Left ventricle myocardium superior (tissue), 1 donor: ENCODE results near the gene INTS11. TPM values are rescaled to one million over a fixed set of nuclear protein-coding genes. Genes with fewer than 3 reads are reported as not detected.

Experiments used
- ATAC-seq: fragments of 200-7000 bp; cut with Tn5 transposase; one replicate; pipeline ENCODE4 v1.9.1; 2020; ENCODE audit warnings: mild to moderate bottlenecking, moderate library complexity
- DNase-seq: peaks from one replicate; pipeline ENCODE4 v3.0.0-alpha.2; 2020
- intact Hi-C: fragments of 100-400 bp; cut with micrococcal nuclease; formaldehyde crosslinking; loops from one replicate; pipeline ENCODE4 v1.11.0; 2022
- total RNA-seq: library from RNA; stranded (reverse); fragmentation: NEBNext Ultra II Directional; extraction: Animal tissue kit (Norgen Biotek cat#: 25700); gene quantifications from one replicate; pipeline ENCODE4 v1.2.1, GENCODE V29; 2021
- donor health status: DM: no; HTN: yes; CAD: no; lungs with severe emphysema.

The INTS11 gene
- total RNA-seq, 1 donor from 2014 or later: 77.2 TPM

GRCh38 chr1:1280782-1281481 is 43.5 kb downstream of the INTS11 start:
- DNase-seq (no peak), ATAC-seq (no peak)
- intact Hi-C loops: no loop called here

DNA sequence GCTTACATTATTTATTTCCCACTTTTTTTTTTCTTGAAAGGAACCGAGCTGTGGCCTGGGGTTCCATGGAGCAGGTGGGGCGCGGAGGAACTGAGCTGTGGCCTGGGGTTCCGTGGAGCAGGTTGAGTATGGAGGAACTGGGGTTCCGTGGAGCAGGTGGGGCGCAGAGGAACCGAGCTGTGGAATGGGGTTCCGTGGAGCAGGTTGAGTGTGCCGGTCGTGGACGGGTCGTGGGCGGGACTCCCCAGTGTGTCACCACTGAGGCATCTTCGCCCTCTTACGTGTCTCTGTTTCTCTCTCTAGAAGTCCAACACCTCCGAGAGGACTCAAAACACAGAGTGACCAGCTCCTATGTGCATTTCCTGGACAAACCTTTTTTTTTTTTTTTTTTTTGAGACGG is 45.4 kb downstream of the INTS11 start:
- intact Hi-C loops: no loop called here
- DNase-seq: no peak
- no peak for ATAC-seq

DNA sequence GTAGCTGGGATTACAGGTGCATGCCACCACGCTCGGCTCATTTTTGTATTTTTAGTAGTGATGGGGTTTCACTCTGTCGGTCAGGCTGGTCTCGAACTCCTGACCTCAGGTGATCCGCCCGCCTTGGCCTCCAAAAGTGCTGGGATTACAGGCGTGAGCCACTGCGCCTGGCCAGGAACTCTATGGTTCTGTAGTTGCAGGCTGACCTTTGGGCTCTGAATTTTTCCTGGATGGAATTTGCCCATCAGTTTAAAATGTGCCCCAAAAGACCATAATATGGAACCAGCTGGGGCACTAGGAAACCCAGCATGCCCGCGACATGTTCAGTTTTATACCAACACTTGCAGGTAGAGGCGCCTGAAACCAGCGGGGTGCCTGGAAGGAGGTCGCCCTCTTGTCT is 45.8 kb downstream of the INTS11 start:
- ATAC-seq (no peak), DNase-seq (no peak)
- intact Hi-C loops: no loop called here

GRCh38 chr1:1275836-1276235 is 48.6 kb downstream of the INTS11 start:
- intact Hi-C loops: no loop called here
- DNase-seq (no peak), ATAC-seq (no peak)

DNA sequence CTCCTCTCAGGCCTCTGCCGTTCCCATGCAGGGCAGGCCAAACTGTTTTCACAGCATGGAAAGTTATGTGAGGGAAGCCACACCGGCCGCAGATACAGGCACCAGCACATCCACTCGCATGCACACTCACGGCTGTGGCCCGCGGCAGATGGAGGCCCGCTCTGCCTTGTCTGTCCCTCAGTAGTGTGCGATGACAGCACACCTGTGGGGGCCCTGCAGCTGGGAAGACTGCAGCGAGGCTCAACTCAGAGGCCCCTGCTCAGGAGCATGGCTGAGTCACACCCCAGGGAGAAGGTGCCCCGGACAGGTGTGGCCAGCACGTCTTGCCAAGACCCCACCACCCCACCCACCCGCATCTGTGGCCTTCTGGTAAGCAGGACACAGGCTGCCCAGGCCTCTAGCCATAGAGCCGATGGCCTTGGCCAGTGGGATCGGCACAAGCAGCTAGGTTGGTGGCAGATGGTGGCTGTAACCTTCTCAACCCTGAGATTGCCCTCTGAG is 49.5 kb downstream of the INTS11 start:
- intact Hi-C loops: no loop called here
- no peak for ATAC-seq
- no peak for DNase-seq

DNA sequence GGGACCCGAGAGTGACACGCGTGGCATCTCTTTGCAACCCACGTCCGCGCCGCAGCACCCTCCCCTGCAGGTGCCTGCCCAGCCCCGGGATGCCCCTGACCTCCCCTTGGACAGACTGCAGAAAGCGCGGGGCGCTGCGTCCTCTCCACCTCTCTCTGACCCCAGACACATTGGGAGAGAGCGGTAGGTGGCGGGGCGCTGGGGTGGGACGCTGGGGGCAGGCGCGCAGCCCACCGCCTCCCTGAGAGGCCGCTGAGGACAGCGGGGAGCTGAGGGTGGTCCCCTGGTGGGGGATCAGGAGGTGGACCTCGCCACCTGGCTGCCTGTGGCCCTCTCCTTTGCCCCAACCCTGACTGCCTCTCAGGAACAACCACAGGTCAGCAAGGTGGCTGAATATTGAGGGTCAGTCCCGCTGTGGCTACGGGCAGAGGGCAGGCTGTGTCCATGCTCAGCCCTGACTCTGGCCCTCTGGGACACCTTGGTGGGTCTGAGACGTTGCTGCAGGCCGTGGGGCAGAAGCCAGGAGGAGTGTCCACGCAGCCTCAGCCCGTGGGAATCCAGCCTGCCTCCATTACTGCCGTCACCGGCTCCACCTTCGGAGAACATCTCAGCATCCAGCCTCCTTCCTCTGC is 50.0 kb downstream of the INTS11 start:
- ATAC-seq (peak; percentile 53), DNase-seq (no peak)
- intact Hi-C loops: no loop called here

DNA sequence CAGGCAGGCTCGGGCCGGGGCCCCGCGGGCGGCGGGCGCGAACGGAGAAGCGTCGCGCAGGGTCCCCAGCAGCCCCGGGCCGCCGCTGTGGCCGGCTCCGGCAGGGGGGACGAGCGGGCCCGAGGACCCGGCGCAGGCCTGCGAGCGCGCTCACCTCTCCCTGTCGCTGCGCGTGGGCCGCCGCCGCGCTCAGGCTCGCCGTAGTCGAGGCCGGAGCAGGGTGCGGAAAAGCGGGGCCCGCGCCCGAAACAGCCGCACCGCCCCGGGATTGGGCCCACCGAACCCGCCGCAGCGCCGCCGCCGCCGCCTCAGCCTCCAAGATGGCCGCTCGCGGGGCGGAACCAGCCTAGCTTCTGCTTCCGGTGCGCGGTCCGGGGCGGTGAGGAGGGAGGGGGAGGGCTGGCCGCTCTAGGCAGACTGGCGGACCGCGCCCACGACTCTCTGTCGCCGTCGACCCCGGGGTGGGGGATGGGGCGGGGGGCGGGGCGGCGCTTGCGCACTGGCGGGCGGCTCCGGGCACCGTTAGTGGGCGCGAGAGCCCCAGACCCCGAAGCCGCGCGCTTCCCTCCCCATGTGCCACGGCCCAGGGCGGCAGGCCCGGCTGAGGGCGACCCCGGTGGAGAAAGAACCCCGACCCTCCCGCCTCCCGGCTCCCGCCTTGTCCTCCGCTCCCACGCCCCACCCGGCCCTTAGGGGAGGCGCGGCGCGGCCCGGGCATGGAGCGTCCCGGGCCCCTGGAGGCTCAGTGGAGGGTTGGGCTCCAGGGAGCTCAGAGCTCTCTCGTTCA is 50.8 kb downstream of the INTS11 start, which contains the start of gene UBE2J2:
Gene UBE2J2, minus strand, starts transcription at position 343 of the 787 bp plus-strand sequence. CDS start 5,862 bp downstream, outside the sequence.
- intact Hi-C loops: no loop called here
- ATAC-seq: peak; percentile 98
- peak; percentile 96 for DNase-seq

DNA sequence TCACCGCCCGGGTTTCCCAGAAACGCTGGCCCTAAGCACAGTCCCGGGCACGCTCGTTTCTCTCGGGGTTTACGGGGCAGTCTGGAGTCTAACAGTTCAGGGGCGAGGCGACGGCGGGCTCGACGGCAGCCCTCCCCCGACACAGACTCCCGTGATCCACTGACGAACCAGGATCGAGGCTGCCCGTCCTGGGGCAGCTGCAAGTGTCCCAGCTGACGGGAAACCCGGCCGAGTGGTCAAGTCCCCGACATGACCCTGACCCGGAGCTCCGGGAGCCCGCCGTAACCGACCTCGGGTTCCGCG is 51.3 kb downstream of the INTS11 start:
- intact Hi-C loops: no loop called here
- ATAC-seq: no peak
- DNase-seq: no peak

- no peak for DNase-seq
- intact Hi-C loops: no loop called here
- ATAC-seq: no peak
Observed at GRCh38 chr1:1272341-1273208, 51.9 kb downstream of the INTS11 start.

GRCh38 chr1:1270813-1271212 is 53.6 kb downstream of the INTS11 start:
- ATAC-seq (no peak), DNase-seq (no peak)
- intact Hi-C loops: no loop called here

- intact Hi-C loops: no loop called here
- DNase-seq (no peak), ATAC-seq (no peak)
Observed at GRCh38 chr1:1268284-1268682, 56.2 kb downstream of the INTS11 start.

DNA sequence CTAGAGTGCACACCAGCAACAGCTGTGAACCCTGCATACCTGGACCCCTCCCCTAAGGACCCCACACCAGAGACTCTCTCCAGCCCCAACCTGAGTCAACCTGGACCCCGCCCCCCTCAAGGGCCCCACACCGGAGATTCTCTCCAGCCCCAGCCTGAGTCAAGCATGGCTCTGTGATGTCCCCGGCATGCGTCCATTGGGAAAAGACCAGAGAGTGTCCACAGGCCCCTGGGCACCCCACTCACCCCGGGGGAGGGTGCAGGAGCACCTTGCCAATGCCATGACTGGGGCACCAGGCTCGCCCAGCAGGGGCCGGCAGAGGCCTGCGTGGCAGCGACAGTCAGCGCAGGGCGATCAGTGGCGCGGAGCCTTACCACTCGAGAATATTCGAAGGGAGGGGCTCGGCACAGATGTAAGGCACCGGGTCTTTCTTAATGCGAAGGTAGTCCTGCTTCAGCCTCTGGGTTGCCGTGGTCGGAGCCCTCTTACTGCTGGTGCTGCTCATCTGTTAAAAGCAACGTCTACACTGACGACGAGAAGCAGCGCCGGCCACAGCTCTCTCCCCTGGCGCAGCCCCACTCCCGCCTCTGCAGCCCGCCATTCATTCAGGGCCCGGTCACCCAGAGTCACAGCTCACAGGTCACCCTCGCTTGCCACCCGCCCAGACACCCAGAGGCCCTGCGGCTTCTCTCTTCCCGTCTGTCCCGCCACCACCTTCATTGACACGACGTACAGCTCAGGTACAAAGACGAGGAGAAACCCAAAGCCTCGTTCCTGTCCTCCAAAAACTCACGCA is 56.8 kb downstream of the INTS11 start:
- ATAC-seq (no peak), DNase-seq (no peak)
- intact Hi-C loops: no loop called here

GRCh38 chr1:1264868-1265272 is 59.6 kb downstream of the INTS11 start:
- intact Hi-C loops: no loop called here
- DNase-seq (no peak), ATAC-seq (no peak)

DNA sequence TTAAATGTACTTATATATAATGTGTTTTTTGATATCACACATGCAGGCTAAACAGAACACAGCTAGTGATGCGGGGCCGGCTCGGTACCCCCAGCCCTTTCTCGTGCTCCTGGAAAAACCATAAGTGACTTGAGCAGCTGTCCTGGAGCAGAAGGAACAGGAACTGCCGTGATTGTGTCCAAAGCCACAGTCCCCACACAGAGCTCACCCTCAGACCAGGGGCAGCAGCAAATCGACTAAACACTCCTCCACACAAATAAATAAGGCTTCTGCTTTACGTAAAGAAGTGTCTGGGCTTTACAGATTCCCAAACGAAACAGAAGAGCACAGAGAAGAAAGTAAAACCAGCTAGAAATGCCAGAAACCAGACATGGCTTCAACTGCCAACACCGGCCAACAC is 60.4 kb downstream of the INTS11 start:
- intact Hi-C loops: no loop called here
- no peak for ATAC-seq
- no peak for DNase-seq

- intact Hi-C loops: no loop called here
- no peak for DNase-seq
- no peak for ATAC-seq
Observed at GRCh38 chr1:1262758-1263157, 61.7 kb downstream of the INTS11 start.

GRCh38 chr1:1262071-1262470 is 62.4 kb downstream of the INTS11 start:
- no peak for DNase-seq
- no peak for ATAC-seq
- intact Hi-C loops: no loop called here
